Body of pancreas (tissue), 4 donors: ENCODE measurements around the gene ARHGAP26. TPM values are rescaled to one million over a fixed set of nuclear protein-coding genes. Genes with fewer than 3 reads are reported as not detected.

Experiments used
- ATAC-seq: fragments of 150-250 bp; one replicate; pipeline ENCODE4 v1.9.1; 2016
- DNase-seq, 4 donors: peaks; one replicate each; pipeline ENCODE4 v3.0.0-alpha.2; 2019
- H3K27ac ChIP-seq, 4 donors: fragments of 200-600 bp; sonication (generic); 1 replicate in 3 of 4; 2 replicates in 1 of 4; pipeline versions ENCODE4 v1.5.1 to v1.6.1; 2016 to 2019; ENCODE audit warnings: mild to moderate bottlenecking in 1 of 4, mixed read lengths in 1 of 4, moderate library complexity in 1 of 4
- H3K27me3 ChIP-seq, 2 donors: fragments of 200-600 bp; sonication (generic); one replicate each; pipeline ENCODE4 v1.6.0; 2016; ENCODE audit warnings: mild to moderate bottlenecking in 1 of 2
- H3K36me3 ChIP-seq, 2 donors: fragments of 200-600 bp; sonication (generic); replicated peaks in 1 of 2; 2 replicates each; pipeline ENCODE4 v1.5.1; 2016; ENCODE audit warnings: low read depth in 2 of 2; ENCODE audit not compliant: insufficient read depth in 1 of 2
- H3K4me1 ChIP-seq: fragments of 200-600 bp; sonication (generic); one replicate; pipeline ENCODE4 v1.6.0; 2016
- H3K4me3 ChIP-seq, 2 donors: fragments of 200-600 bp; sonication (generic); 1 replicate in 1 of 2; 2 replicates in 1 of 2; pipeline ENCODE4 v1.5.1; 2016 to 2019
- H3K9me3 ChIP-seq, 3 donors: fragments of 200-600 bp; sonication (generic); 1 replicate in 2 of 3; 2 replicates in 1 of 3; pipeline ENCODE4 v1.5.1; 2016
- POLR2A ChIP-seq, 3 donors: fragments of 450-650 bp; IDR thresholded peaks; one replicate each; pipeline ENCODE4 v1.6.1; 2016; ENCODE audit warnings: antibody characterized with exemption in 3 of 3, mild to moderate bottlenecking in 2 of 3
- WGBS, 2 donors: methylation state at CpG; one replicate each; pipeline ENCODE4 v1.1.5; 2017; 5-methylcytosine and 5-hydroxymethylcytosine counted together
- intact Hi-C: fragments of 100-400 bp; cut with DNase I; formaldehyde crosslinking; loops from one replicate; pipeline ENCODE4 v1.15.1; 2023
- total RNA-seq, 2 donors: library from RNA; depleted of rRNA; stranded (reverse); fragments of >200 nt; gene quantifications; one replicate each; pipeline ENCODE4 v1.1.0, GENCODE V29; 2016
- TF ChIP-seq, protein P1 (sequence below), 7 experiments: fragments of 450-650 bp in 4 of 7; fragments of 200-600 bp in 3 of 7; sonication (generic) in 3 of 7; IDR thresholded peaks; one replicate each; pipeline ENCODE4 v1.5.1; 2016 to 2019; ENCODE audit warnings: antibody characterized with exemption in 7 of 7

ARHGAP26 gene
- total RNA-seq, 2 donors from 2014 or later, result 12.5 to 14.2 TPM

DNA sequence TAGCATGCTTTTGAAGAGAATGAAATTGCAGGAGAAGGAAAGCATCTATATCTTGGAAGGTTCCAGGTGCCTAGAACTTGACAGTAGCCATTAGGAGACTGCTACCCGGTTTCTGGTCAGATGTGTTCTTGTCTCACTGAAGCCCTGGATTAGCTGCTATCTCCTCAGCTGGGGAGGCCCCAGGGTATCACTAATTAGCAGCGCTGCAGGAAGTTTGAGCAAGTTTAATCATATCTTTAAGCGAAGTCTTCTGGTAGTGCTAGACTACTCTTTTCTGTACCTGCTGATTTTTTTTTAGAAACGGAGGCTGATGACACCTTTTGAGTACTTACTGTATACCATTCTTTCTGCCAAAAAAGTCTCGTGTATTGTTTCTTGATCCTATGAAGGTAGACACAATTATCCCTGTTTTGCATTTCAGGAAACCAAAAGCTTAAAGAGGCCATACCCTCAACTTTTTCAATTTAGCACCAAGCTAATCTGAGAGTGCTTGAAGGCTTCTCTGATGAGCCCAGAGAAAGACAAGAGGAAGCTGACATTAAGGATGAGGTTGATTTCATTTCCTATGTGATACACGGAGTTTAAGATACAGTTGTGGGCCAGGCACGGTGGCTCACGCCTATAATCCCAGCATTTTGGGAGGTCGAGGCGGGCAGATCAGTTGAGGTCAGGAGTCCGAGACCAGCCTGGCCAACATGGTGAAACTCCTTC lies 201.3 kb downstream of the ARHGAP26 start:
- no peaks in the 10 kb centered on the region for H3K9me3 ChIP-seq
- peaks cover 9% of the 10 kb centered on the region for H3K4me1 ChIP-seq
- H3K36me3 ChIP-seq, result no peaks in the 10 kb centered on the region
- TF ChIP-seq, protein P1, sequence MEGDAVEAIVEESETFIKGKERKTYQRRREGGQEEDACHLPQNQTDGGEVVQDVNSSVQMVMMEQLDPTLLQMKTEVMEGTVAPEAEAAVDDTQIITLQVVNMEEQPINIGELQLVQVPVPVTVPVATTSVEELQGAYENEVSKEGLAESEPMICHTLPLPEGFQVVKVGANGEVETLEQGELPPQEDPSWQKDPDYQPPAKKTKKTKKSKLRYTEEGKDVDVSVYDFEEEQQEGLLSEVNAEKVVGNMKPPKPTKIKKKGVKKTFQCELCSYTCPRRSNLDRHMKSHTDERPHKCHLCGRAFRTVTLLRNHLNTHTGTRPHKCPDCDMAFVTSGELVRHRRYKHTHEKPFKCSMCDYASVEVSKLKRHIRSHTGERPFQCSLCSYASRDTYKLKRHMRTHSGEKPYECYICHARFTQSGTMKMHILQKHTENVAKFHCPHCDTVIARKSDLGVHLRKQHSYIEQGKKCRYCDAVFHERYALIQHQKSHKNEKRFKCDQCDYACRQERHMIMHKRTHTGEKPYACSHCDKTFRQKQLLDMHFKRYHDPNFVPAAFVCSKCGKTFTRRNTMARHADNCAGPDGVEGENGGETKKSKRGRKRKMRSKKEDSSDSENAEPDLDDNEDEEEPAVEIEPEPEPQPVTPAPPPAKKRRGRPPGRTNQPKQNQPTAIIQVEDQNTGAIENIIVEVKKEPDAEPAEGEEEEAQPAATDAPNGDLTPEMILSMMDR (IDR thresholded peaks at IDR 0.05), result no peak
- TF ChIP-seq POLR2A (IDR thresholded peaks at IDR 0.05), result no peak
- no peak overlapping the region for H3K4me3 ChIP-seq
- H3K27ac ChIP-seq, result no peak overlapping the region
- H3K27me3 ChIP-seq, result no peaks in the 10 kb centered on the region
- DNase-seq (no peak), ATAC-seq (no peak)
- 77 to 84% methylated on average over 11 of the region's 11 CpGs for WGBS, 2 donors
- intact Hi-C loops, result no loop called here

DNA sequence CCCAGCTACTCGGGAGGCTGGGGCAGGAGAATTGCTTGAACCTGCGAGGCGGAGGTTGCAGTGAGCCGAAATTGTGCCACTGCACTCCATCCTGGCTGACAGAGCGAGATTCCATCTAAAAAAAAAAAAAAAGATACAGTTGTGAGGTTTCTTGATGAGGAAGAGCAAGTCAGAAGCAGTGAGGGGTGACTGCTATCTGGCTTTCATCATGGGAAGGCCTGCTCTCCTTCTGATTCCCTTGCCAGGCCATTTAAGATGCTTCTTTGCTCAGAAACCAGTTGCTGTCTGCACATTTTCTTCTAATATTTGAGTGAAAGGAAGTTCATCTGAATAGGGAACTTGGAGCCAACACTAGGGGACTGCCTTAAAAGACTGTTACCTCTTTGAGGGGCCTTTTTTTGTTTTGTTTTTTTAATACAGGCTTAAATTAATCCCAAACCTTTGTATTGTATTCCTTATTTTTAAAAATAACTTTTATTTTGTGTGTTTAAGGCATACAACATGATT lies 201.9 kb downstream of the ARHGAP26 start:
- intact Hi-C loops, result no loop called here
- DNase-seq (no peak), ATAC-seq (no peak)
- 82 to 93% methylated on average over 5 of the region's 5 CpGs for WGBS, 2 donors
- Histone ChIP-seq H3K4me3 (no peak overlapping the region), H3K27me3 (no peaks in the 10 kb centered on the region), H3K27ac (no peak overlapping the region), H3K9me3 (no peaks in the 10 kb centered on the region), H3K36me3 (no peaks in the 10 kb centered on the region), H3K4me1 (peaks cover 3% of the 10 kb centered on the region)
- TF ChIP-seq POLR2A (IDR thresholded peaks at IDR 0.05), result no peak
- TF ChIP-seq, protein P1 (IDR thresholded peaks at IDR 0.05), result no peak

- TF ChIP-seq POLR2A (IDR thresholded peaks at IDR 0.05), result no peak
- TF ChIP-seq, protein P1 (IDR thresholded peaks at IDR 0.05), result no peak
- H3K9me3 ChIP-seq, result no peaks in the 10 kb centered on the region
- intact Hi-C loops, result no loop called here
Measured at GRCh38 chr5:142973932-142974331, 203.8 kb downstream of the ARHGAP26 start.

DNA sequence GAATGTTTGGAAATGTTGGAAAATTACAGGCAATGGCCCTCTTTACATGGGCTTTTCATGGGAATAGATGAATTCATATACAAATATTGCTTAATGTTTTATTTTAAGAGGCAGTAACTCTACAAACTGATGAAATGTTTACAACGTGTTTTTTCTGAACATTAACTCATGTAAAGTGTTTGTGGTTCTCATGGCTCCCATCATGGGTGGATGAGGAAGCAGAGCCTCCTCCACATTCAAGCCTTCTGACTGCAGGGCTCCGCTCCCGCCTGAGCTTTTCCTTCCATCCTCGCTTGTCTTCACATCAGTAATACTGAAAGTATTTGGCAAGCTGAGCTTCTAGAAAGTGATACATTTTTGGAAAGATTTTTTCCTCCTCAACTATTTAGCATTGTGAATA lies 204.2 kb downstream of the ARHGAP26 start:
- TF ChIP-seq POLR2A (IDR thresholded peaks at IDR 0.05), result no peak
- TF ChIP-seq, protein P1 (IDR thresholded peaks at IDR 0.05), result no peak
- DNase-seq (no peak), ATAC-seq (no peak)
- H3K4me1 ChIP-seq, result no peaks in the 10 kb centered on the region
- intact Hi-C loops, result no loop called here
- 72 to 81% methylated on average over 4 of the region's 4 CpGs for WGBS, 2 donors
- H3K9me3 ChIP-seq, result no peaks in the 10 kb centered on the region
- H3K36me3 ChIP-seq, result no peaks in the 10 kb centered on the region
- no peak overlapping the region for H3K27ac ChIP-seq
- H3K4me3 ChIP-seq, result no peak overlapping the region
- no peaks in the 10 kb centered on the region for H3K27me3 ChIP-seq

More at GRCh38 chr5:142973932-142974331, 203.8 kb downstream of the ARHGAP26 start:
- 75 to 83% methylated on average over 3 of the region's 3 CpGs for WGBS, 2 donors
- Histone ChIP-seq H3K4me1 (no peaks in the 10 kb centered on the region), H3K36me3 (no peaks in the 10 kb centered on the region), H3K27ac (no peak overlapping the region), H3K4me3 (no peak overlapping the region), H3K27me3 (no peaks in the 10 kb centered on the region)
- ATAC-seq (no peak), DNase-seq (no peak)

DNA sequence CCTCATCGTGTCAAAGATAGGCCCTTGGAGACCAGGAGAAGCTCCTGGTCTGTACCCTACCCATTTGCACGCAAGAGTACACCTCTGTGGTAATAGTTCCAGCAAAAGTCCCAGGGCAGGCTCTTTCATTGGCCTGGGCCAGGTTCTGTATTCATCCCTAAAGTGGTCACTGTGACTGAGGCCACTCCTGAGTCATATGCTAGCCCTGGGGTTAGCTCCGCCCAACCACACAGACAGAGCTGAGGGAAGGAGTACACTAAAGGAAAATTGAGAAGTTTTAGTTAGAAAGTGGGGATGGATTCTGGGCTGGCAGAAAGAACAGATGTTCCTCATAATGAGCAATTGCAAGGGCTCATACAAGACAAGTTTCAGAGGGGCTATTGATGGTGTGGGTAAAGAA lies 206.7 kb downstream of the ARHGAP26 start:
- Histone ChIP-seq H3K9me3 (no peaks in the 10 kb centered on the region), H3K27me3 (no peaks in the 10 kb centered on the region), H3K27ac (no peak overlapping the region), H3K4me3 (no peak overlapping the region), H3K36me3 (no peaks in the 10 kb centered on the region), H3K4me1 (peaks cover 8% of the 10 kb centered on the region)
- DNase-seq (peak in 1 of 4 donors; percentile 27), ATAC-seq (no peak)
- WGBS, 2 donors, result 89 to 94% methylated on average over 3 of the region's 3 CpGs
- intact Hi-C loops, result no loop called here
- TF ChIP-seq, protein P1 (IDR thresholded peaks at IDR 0.05), result no peak
